Forelimb muscle (tissue), 1 donor: Measurements from ENCODE around the gene LRRC17. TPM values are rescaled to one million over a fixed set of nuclear protein-coding genes. Genes with fewer than 3 reads are reported as not detected.

Experiments
- DNase-seq: peaks from one replicate; pipeline ENCODE4 v3.0.0-alpha.2; 2013; ENCODE audit warnings: low read depth
- polyA plus RNA-seq: library from polyadenylated mRNA; unstranded; fragments of 120-200 nt; gene quantifications from one replicate; pipeline ENCODE4 v1.2.1, GENCODE V29; 2013; ENCODE audit not compliant: insufficient read length

LRRC17 gene
- polyA plus RNA-seq, 1 donor: 28.5 TPM

GRCh38 chr7:102988631-102989560 is 76.1 kb downstream of the LRRC17 start:
- no peak for DNase-seq

GRCh38 chr7:102990642-102991041 is 77.8 kb downstream of the LRRC17 start:
- DNase-seq: no peak

- DNase-seq: no peak
These were observed 78.3 kb downstream of the LRRC17 start for GRCh38 chr7:102991077-102991539.

GRCh38 chr7:102991540-102992214 is 78.9 kb downstream of the LRRC17 start:
- peak; percentile 16 for DNase-seq

GRCh38 chr7:102992509-102992937 is 79.7 kb downstream of the LRRC17 start:
- no peak for DNase-seq

GRCh38 chr7:102992938-102993717 is 80.3 kb downstream of the LRRC17 start:
- peak; percentile 22 for DNase-seq

- DNase-seq: no peak
These were observed 80.9 kb downstream of the LRRC17 start for GRCh38 chr7:102993718-102994029.

- DNase-seq: no peak
These were observed 81.8 kb downstream of the LRRC17 start for GRCh38 chr7:102994567-102994966.

Other genes with a start within 250 kb of the LRRC17 start
- gene POLR2J2, start 241.3 kb upstream of the LRRC17 start, polyA plus RNA-seq: 2.7 TPM
- gene FAM185A, start 164.0 kb upstream of the LRRC17 start, polyA plus RNA-seq: 5.1 TPM
- 0.78 TPM for gene FBXL13, start 161.8 kb downstream of the LRRC17 start, polyA plus RNA-seq
- 20.0 TPM for gene ARMC10, start 162.1 kb downstream of the LRRC17 start, polyA plus RNA-seq
- 14.5 TPM for gene NAPEPLD, start 236.1 kb downstream of the LRRC17 start, polyA plus RNA-seq